Activated naive CD8-positive, alpha-beta T cell treated with anti-CD3 and anti-CD28 coated beads, Interleukin-2, amount 10 ng/mL, durations not matched to agents 7 days and 5 days (primary cell): ENCODE measurements around the gene COA5. TPM values are rescaled to one million over a fixed set of nuclear protein-coding genes. Genes with fewer than 3 reads are reported as not detected.

ENCODE experiments used
- ATAC-seq: fragments of 150-1000 bp; cut with Tn5 transposase; one replicate; pipeline ENCODE4 v1.10.0; 2021; ENCODE audit warnings: low read depth, moderate library complexity
- POLR2A ChIA-PET: fragments of 350-600 bp; sonication (Branson Sonifier 250); formaldehyde crosslinking; loops from one replicate; lab custom pipeline; 2021; ENCODE audit warnings: antibody characterized with exemption; lab: Charles Lee
- DNase-seq: peaks from one replicate; pipeline ENCODE4 v3.0.0; 2021
- H3K27ac Mint-ChIP-seq: one replicate; pipeline ENCODE4 v1.8.0; 2022; ENCODE audit warnings: mild to moderate bottlenecking, mixed read lengths
- H3K27me3 Mint-ChIP-seq: one replicate; pipeline ENCODE4 v1.8.0; 2022; ENCODE audit warnings: mild to moderate bottlenecking, moderate library complexity, mixed read lengths
- H3K36me3 Mint-ChIP-seq: one replicate; pipeline ENCODE4 v1.8.0; 2021; ENCODE audit warnings: mild to moderate bottlenecking, mixed read lengths
- H3K4me1 Mint-ChIP-seq: one replicate; pipeline ENCODE4 v1.8.0; 2021; ENCODE audit warnings: mixed read lengths
- H3K4me3 Mint-ChIP-seq: one replicate; pipeline ENCODE4 v1.8.0; 2022; ENCODE audit warnings: mild to moderate bottlenecking, moderate library complexity, mixed read lengths
- H3K9me3 Mint-ChIP-seq: one replicate; pipeline ENCODE4 v1.8.0; 2021; ENCODE audit warnings: mixed read lengths
- total RNA-seq, 2 experiments: library from RNA; stranded (reverse); gene quantifications; one replicate each; pipeline ENCODE4 v1.2.3, GENCODE V29; 2021

Gene COA5, protein sequence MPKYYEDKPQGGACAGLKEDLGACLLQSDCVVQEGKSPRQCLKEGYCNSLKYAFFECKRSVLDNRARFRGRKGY
- 10 to 100 TPM; 36.2 to 36.7 TPM for total RNA-seq

GRCh38 chr2:98608116-98608961, at the start of gene COA5, which contains the start of gene UNC50:
TSS of gene COA5 (minus strand) at chr2:98608512. CDS start at chr2:98608405, 107 bp downstream.
TSS of gene UNC50 (plus strand) at chr2:98608589. CDS start at chr2:98609760, 1,171 bp downstream.
- H3K4me1 Mint-ChIP-seq = peaks cover 48% of the 10 kb centered on the region
- POLR2A ChIA-PET = interaction anchor here (1.0 to 1.9 kb wide), 6 partner anchors 10 to 546 kb away, joined by 3 to 11 read pairs (median 6); partner anchors contain the start of genes LIPT1, MGAT4A and TSGA10
- ATAC-seq (peak; percentile 87), DNase-seq (peak; percentile 95)
- H3K36me3 Mint-ChIP-seq = peaks cover 17% of the 10 kb centered on the region
- peak within 1 kb of the TSS; percentile 95 for H3K27ac Mint-ChIP-seq
- H3K9me3 Mint-ChIP-seq = no peaks in the 10 kb centered on the region
- H3K27me3 Mint-ChIP-seq = no peaks in the 10 kb centered on the region
- peak within 1 kb of the TSS; percentile 82 for H3K4me3 Mint-ChIP-seq

DNA sequence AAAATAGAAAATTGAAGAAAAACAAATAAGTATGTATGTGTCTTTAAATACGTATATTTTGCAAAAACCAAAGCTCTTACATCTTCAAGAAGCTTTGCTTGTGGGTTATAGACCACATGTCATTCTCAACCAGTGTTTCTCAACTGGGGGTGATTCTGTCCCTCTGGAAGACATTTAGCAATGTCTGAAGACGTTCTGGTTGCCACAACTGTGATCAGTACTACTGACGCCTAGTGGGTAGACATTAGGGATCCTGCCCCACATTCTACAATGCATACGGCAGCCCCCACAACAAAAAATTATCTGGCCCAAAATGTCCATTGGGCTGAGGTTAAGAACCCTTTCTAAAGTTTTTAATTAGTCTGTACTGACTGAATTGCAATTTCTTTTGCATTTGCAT, 48.5 kb upstream of the COA5 start:
- H3K27me3 Mint-ChIP-seq = no peaks in the 10 kb centered on the region
- H3K4me1 Mint-ChIP-seq = peaks cover 75% of the 10 kb centered on the region
- POLR2A ChIA-PET = interaction anchor here (0.7 to 9.5 kb wide), 7 partner anchors 17 to 165 kb away, joined by 3 to 157 read pairs (median 3); partner anchors contain the start of gene MGAT4A
- ATAC-seq (peak; percentile 71), DNase-seq (no peak)
- H3K36me3 Mint-ChIP-seq = peaks cover 36% of the 10 kb centered on the region
- peak overlapping the region; percentile 91 for H3K27ac Mint-ChIP-seq
- H3K9me3 Mint-ChIP-seq = no peaks in the 10 kb centered on the region
- H3K4me3 Mint-ChIP-seq = peak overlapping the region; percentile 75

GRCh38 chr2:98654699-98655495, 46.6 kb upstream of the COA5 start:
- Mint-ChIP-seq H3K27ac (peak overlapping the region; percentile 84), H3K36me3 (peaks cover 39% of the 10 kb centered on the region), H3K4me3 (peak overlapping the region; percentile 63), H3K9me3 (no peaks in the 10 kb centered on the region), H3K27me3 (no peaks in the 10 kb centered on the region), H3K4me1 (peaks cover 75% of the 10 kb centered on the region)
- DNase-seq (no peak), ATAC-seq (peak; percentile 53)
- POLR2A ChIA-PET = interaction anchor here (0.8 kb wide), 1 partner anchor 117 kb away, joined by 4 read pairs; no protein-coding TSS in a partner anchor

DNA sequence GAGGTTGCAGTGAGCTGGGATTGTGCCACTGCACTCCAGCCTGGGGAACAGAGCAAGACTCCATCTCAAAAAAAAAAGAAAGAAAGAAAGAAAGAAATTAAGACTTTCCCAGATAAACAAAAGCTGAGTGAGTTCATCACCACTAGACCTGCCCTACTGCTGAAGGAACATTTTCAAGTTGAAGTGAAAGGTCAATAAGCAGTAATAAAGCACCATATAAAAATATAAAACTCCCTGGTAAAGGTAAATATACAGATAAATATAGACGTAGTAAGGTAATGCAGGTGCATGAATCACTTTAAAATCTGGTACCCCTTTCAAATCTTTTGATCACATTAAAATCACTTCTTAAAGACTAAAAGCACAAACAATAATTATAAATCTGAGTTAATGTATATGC, 42.7 kb upstream of the COA5 start:
- peaks cover 42% of the 10 kb centered on the region for H3K36me3 Mint-ChIP-seq
- peaks cover 61% of the 10 kb centered on the region for H3K4me1 Mint-ChIP-seq
- peak overlapping the region; percentile 53 for H3K4me3 Mint-ChIP-seq
- POLR2A ChIA-PET = no interaction called here
- H3K27ac Mint-ChIP-seq = peak overlapping the region; percentile 74
- DNase-seq (no peak), ATAC-seq (no peak)
- H3K9me3 Mint-ChIP-seq = no peaks in the 10 kb centered on the region
- H3K27me3 Mint-ChIP-seq = no peaks in the 10 kb centered on the region

DNA sequence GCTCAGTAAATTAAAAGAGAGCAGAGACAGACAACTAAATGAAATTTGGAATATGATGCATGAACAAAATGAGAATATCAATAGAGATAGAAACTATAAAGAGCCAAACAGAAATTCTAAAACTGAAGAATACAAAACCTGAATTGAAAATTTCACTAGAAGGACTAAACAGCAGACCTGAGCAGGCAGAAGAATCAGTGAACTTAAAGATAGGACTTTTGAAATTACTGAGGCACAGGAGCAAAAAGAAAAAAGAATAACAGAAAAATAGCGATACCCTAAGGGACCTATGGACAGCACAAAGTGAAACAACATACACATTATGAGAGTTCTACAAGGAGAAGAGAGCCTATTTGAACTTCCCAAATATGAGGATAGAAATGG, 41.7 kb upstream of the COA5 start:
- ATAC-seq (no peak), DNase-seq (no peak)
- Mint-ChIP-seq H3K4me3 (no peak overlapping the region), H3K9me3 (no peaks in the 10 kb centered on the region), H3K27ac (peak overlapping the region; percentile 31), H3K27me3 (no peaks in the 10 kb centered on the region), H3K4me1 (peaks cover 53% of the 10 kb centered on the region), H3K36me3 (peaks cover 41% of the 10 kb centered on the region)
- POLR2A ChIA-PET = interaction anchor here (1.0 to 1.8 kb wide), 12 partner anchors 10 to 187 kb away, joined by 3 to 17 read pairs (median 4); partner anchors contain the start of gene MGAT4A

DNA sequence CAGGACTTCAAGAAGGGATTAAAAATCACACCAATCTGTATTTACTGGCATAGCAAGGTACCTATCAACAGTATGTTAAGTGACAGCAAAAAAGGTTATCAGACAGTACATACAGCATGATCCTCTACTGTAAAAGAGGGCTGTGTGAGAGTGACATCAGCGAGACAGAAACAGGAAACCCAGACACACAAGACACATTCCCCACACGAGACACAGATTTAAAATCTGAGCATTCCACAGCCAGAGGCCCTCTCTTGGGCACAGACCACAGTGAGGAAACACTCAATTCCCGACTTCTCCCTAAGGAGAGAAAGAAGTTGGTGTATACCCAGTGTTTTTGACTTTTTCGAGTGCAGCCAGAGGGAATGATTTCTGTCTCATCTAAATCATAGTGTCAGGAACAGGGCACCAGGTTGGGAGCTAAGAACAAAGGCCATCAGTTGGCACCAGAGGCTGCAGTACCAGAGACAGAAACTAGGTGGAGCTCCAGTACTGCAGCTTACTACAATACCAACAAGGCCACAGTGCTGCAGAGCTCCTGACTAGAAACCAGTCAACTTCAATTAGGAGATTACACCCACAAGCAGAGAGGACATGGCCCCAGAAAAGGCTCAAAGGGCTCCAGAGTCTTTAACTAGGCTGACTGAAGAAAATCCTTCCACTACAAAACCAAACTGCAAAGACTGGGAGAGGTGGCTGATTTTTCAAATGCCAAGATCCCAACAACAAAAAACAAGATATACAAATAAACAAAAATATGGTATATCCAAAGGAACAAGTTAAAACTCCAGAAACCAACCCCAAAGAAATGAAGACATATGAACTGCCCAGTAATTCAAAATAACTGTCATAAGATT, 41.1 kb upstream of the COA5 start:
- peak overlapping the region; percentile 18 for H3K4me3 Mint-ChIP-seq
- ATAC-seq = peak; percentile 93

GRCh38 chr2:98648451-98648850, 40.1 kb upstream of the COA5 start:
- no peak overlapping the region for H3K4me3 Mint-ChIP-seq
- H3K36me3 Mint-ChIP-seq = peaks cover 36% of the 10 kb centered on the region
- no peak overlapping the region for H3K27ac Mint-ChIP-seq
- ATAC-seq (no peak), DNase-seq (no peak)
- H3K9me3 Mint-ChIP-seq = no peaks in the 10 kb centered on the region
- H3K27me3 Mint-ChIP-seq = no peaks in the 10 kb centered on the region
- POLR2A ChIA-PET = interaction anchor here (1.3 to 1.8 kb wide), 4 partner anchors 9 to 190 kb away, joined by 5 to 13 read pairs (median 6); partner anchors contain the start of gene MGAT4A
- peaks cover 43% of the 10 kb centered on the region for H3K4me1 Mint-ChIP-seq

More for the DNA sequence above, 41.1 kb upstream of the COA5 start:
- H3K27ac Mint-ChIP-seq = peak overlapping the region; percentile 31
- H3K27me3 Mint-ChIP-seq = no peaks in the 10 kb centered on the region
- POLR2A ChIA-PET = interaction anchor here (0.6 to 1.8 kb wide), 14 partner anchors 10 to 1408 kb away, joined by 3 to 17 read pairs (median 4); partner anchors contain the start of gene MGAT4A
- no peaks in the 10 kb centered on the region for H3K9me3 Mint-ChIP-seq
- peaks cover 38% of the 10 kb centered on the region for H3K36me3 Mint-ChIP-seq
- DNase-seq = peak; percentile 57
- H3K4me1 Mint-ChIP-seq = peaks cover 48% of the 10 kb centered on the region

GRCh38 chr2:98647636-98648035, 39.3 kb upstream of the COA5 start:
- POLR2A ChIA-PET = no interaction called here
- H3K36me3 Mint-ChIP-seq = peaks cover 34% of the 10 kb centered on the region
- ATAC-seq (no peak), DNase-seq (no peak)
- H3K4me3 Mint-ChIP-seq = no peak overlapping the region
- H3K4me1 Mint-ChIP-seq = peaks cover 36% of the 10 kb centered on the region
- no peaks in the 10 kb centered on the region for H3K27me3 Mint-ChIP-seq
- no peak overlapping the region for H3K27ac Mint-ChIP-seq
- H3K9me3 Mint-ChIP-seq = no peaks in the 10 kb centered on the region

- no peak for ATAC-seq
- no peak overlapping the region for H3K4me3 Mint-ChIP-seq
- peaks cover 24% of the 10 kb centered on the region for H3K36me3 Mint-ChIP-seq
- peaks cover 5% of the 10 kb centered on the region for H3K4me1 Mint-ChIP-seq
- H3K27me3 Mint-ChIP-seq = no peaks in the 10 kb centered on the region
- H3K27ac Mint-ChIP-seq = no peak overlapping the region
- no peaks in the 10 kb centered on the region for H3K9me3 Mint-ChIP-seq
- no peak for DNase-seq
- POLR2A ChIA-PET = interaction anchor here (1.1 kb wide), 1 partner anchor 88 kb away, joined by 3 read pairs; the partner anchor contains the start of gene MGAT4A
Measured at GRCh38 chr2:98643496-98644100, 35.3 kb upstream of the COA5 start.

DNA sequence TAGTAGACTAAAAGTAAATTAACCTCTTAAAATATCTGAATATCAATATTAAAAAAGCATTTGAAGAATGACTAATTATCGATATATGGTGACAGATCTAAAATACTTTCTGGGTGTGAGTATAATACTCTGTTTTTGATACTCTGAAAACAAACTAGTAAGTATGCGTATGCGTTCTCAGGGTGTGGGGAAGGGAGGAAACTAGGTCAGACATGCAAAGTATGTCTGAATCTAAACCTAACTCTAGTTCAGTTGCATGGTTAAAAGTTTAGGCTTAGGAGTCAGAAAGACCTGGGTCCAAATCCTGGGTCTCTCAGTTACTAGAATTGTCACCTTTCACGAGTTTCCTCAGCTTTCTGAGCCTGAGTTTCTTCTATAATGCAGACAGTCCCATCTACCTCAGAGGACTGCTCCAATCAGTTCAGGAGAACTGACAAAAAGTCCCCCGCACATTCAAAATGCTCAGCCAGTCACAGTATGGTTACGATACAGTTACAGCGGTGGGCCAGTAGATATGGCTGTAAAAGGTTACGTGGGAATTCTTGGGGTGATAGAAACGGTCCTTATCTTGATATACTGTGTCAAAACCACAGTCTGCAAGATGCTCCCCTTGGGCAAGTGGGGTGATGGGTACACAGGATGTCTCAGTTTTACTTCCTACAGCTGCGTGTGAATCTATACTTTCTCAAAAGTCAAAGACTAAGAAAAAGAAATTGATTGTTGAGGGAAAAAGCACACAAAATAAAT, 29.3 kb upstream of the COA5 start:
- H3K4me1 Mint-ChIP-seq = peaks cover 32% of the 10 kb centered on the region
- H3K9me3 Mint-ChIP-seq = no peaks in the 10 kb centered on the region
- ATAC-seq = peak; percentile 71
- H3K4me3 Mint-ChIP-seq = peak overlapping the region; percentile 80
- DNase-seq = no peak
- peak overlapping the region; percentile 89 for H3K27ac Mint-ChIP-seq
- H3K36me3 Mint-ChIP-seq = peaks cover 38% of the 10 kb centered on the region
- H3K27me3 Mint-ChIP-seq = no peaks in the 10 kb centered on the region
- POLR2A ChIA-PET = no interaction called here

DNA sequence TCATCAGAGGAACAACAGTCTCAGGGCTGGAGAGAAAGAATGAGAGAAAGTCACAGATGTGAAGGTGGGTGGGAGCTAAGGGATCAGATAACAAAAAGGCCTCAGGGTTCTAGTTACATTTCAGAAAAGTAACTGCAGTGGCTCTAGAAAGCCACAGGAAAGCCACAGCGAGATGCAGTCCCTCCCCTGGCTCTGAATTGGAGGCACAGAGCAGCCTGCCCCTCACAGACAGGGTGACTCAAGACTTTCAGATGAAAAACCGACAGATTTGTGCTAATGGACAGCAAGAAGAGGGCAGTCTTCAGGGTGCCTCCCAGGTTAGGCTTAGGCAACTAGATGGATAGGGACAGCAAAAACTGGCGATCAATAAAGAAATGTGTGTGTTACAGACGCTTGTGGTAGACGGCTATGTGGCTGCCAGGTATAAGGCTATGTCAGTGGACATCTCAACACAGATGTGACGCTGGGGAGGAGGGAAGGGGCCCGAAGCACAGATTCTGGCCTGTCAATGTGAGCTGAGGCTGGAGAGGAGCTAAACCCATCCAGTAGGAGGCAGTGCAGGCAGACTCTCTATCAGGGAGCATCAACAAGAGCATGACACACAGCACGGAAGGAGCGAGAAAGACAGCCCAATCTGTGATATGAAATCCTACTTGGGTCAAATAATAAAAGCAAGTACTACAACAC, 26.2 kb upstream of the COA5 start:
- no peaks in the 10 kb centered on the region for H3K9me3 Mint-ChIP-seq
- H3K27ac Mint-ChIP-seq = peak overlapping the region; percentile 84
- peaks cover 34% of the 10 kb centered on the region for H3K4me1 Mint-ChIP-seq
- DNase-seq = peak; percentile 49
- peak; percentile 76 for ATAC-seq
- H3K4me3 Mint-ChIP-seq = peak overlapping the region; percentile 50
- H3K36me3 Mint-ChIP-seq = peaks cover 41% of the 10 kb centered on the region
- POLR2A ChIA-PET = interaction anchor here (0.5 to 1.5 kb wide), 5 partner anchors 11 to 913 kb away, joined by 3 to 6 read pairs (median 4); no protein-coding TSS in a partner anchor
- no peaks in the 10 kb centered on the region for H3K27me3 Mint-ChIP-seq
